SK-N-SH (cell line): ENCODE measurements around the gene XXYLT1. TPM values are rescaled to one million over a fixed set of nuclear protein-coding genes. Genes with fewer than 3 reads are reported as not detected.
"Not testable (repeated sequence)": the region's sequence is repeated elsewhere in the genome, so short reads cannot be mapped to it uniquely, and the experiment has no call there.

Experiments
- CTCF ChIA-PET: fragments of 300-600, 350-600 bp; formaldehyde crosslinking; extraction: SDS; loops from one replicate; lab custom pipeline; 2021; lab: Yijun Ruan, JAX
- POLR2A ChIA-PET: fragments of 350-600 bp; sonication (Branson Sonifier 250); formaldehyde crosslinking; extraction: SDS; loops from one replicate; lab custom pipeline; 2020; ENCODE audit warnings: antibody characterized with exemption, inconsistent platforms; lab: Yijun Ruan, JAX
- DNase-seq: peaks from one replicate; pipeline ENCODE4 v3.0.0; 2012
- H2AFZ ChIP-seq: fragments of 200-600 bp; sonication (generic); 2 replicates; pipeline ENCODE4 v1.8.1; 2016; ENCODE audit warnings: antibody characterized with exemption, mild to moderate bottlenecking, low read depth
- H3F3A ChIP-seq: fragments of 200-600 bp; sonication (generic); replicated peaks from 2 replicates; pipeline ENCODE3; 2016; ENCODE audit warnings: antibody characterized with exemption, mild to moderate bottlenecking; ENCODE audit not compliant: insufficient read depth
- H3K27ac ChIP-seq, 2 experiments: fragments of 200-500 bp in 1 of 2; fragments of 200-600 bp in 1 of 2; sonication (Bioruptor generic) in 1 of 2; sonication (generic), shearing (Covaris generic) in 1 of 2; 2 replicates each; pipeline versions ENCODE4 v1.5.1 to v1.6.1; 2014 to 2016; ENCODE audit warnings: low read depth in 2 of 2, inconsistent platforms in 1 of 2, low read length in 1 of 2, mild to moderate bottlenecking in 1 of 2, mixed read lengths in 1 of 2
- H3K27me3 ChIP-seq: fragments of 200-600 bp; sonication (generic), shearing (Covaris generic); 2 replicates; pipeline ENCODE4 v1.6.1; 2016; ENCODE audit warnings: mixed run types; ENCODE audit not compliant: insufficient read depth
- H3K36me3 ChIP-seq, 2 experiments: fragments of 200-500 bp in 1 of 2; fragments of 200-600 bp in 1 of 2; sonication (Bioruptor generic) in 1 of 2; sonication (generic) in 1 of 2; replicated peaks in 1 of 2; 2 replicates each; pipeline versions ENCODE3 to v1.5.1; 2014 to 2016; ENCODE audit warnings: low read length in 1 of 2, mild to moderate bottlenecking in 1 of 2; ENCODE audit not compliant: insufficient read depth in 2 of 2, control insufficient read depth in 1 of 2
- H3K4me1 ChIP-seq, 2 experiments: fragments of 200-500 bp in 1 of 2; fragments of 200-600 bp in 1 of 2; sonication (Bioruptor generic) in 1 of 2; sonication (generic), shearing (Covaris generic) in 1 of 2; 2 replicates each; pipeline versions ENCODE4 v1.5.1 to v1.6.1; 2014 to 2016; ENCODE audit warnings: low read depth in 1 of 2, low read length in 1 of 2, mixed run types in 1 of 2; ENCODE audit not compliant: insufficient read depth in 2 of 2, control insufficient read depth in 1 of 2
- H3K4me2 ChIP-seq: fragments of 200-600 bp; sonication (generic), shearing (Covaris generic); 2 replicates; pipeline ENCODE4 v1.6.1; 2017; ENCODE audit warnings: mixed run types
- H3K4me3 ChIP-seq, 2 experiments: fragments of 200-500 bp in 1 of 2; fragments of 200-600 bp in 1 of 2; sonication (Bioruptor generic) in 1 of 2; sonication (generic), shearing (Covaris generic) in 1 of 2; 2 replicates each; pipeline versions ENCODE4 v1.5.1 to v1.8.1; 2014 to 2016; ENCODE audit warnings: low read depth in 2 of 2, inconsistent platforms in 1 of 2, low read length in 1 of 2, mild to moderate bottlenecking in 1 of 2, mixed read lengths in 1 of 2, moderate library complexity in 1 of 2
- H3K79me2 ChIP-seq: fragments of 200-600 bp; sonication (generic); 2 replicates; pipeline ENCODE4 v1.8.1; 2017; ENCODE audit warnings: mild to moderate bottlenecking; ENCODE audit not compliant: insufficient read depth
- H3K9ac ChIP-seq: fragments of 200-600 bp; sonication (generic); 2 replicates; pipeline ENCODE4 v1.6.1; 2017; ENCODE audit warnings: mixed run types
- H3K9me2 ChIP-seq: fragments of 200-600 bp; sonication (generic); 2 replicates; pipeline ENCODE4 v1.6.1; 2017; ENCODE audit warnings: mixed run types
- H3K9me3 ChIP-seq: fragments of 200-600 bp; sonication (generic); 2 replicates; pipeline ENCODE4 v1.6.1; 2017; ENCODE audit warnings: mixed run types, mild to moderate bottlenecking, moderate library complexity
- H4K20me1 ChIP-seq: fragments of 200-600 bp; sonication (generic); 2 replicates; pipeline ENCODE4 v1.6.1; 2017; ENCODE audit warnings: mild to moderate bottlenecking, mixed run types; ENCODE audit not compliant: insufficient read depth
- ELF1 ChIP-seq: IDR thresholded peaks from 2 replicates; pipeline ENCODE4 v1.4.0; 2012
- EP300 ChIP-seq, 2 experiments: IDR thresholded peaks; 2 replicates each; pipeline versions ENCODE4 v1.4.0 to v1.6.1; 2012; ENCODE audit warnings: borderline replicate concordance in 1 of 2, low read depth in 1 of 2, low read length in 1 of 2
- EZH2phosphoT487 ChIP-seq: fragments of 200-600 bp; sonication (generic); IDR thresholded peaks from 2 replicates; pipeline ENCODE4 v1.6.1; 2017; ENCODE audit warnings: low read depth, mixed run types, mild to moderate bottlenecking, antibody characterized with exemption, moderate library complexity, borderline replicate concordance
- FOSL2 ChIP-seq: IDR thresholded peaks from 2 replicates; pipeline ENCODE4 v1.4.0; 2012; ENCODE audit warnings: low read depth, mild to moderate bottlenecking, moderate library complexity, borderline replicate concordance
- FOXJ3 ChIP-seq: sonication (generic); formaldehyde crosslinking; IDR thresholded peaks from 2 replicates; pipeline ENCODE4 v1.5.1; 2020; ENCODE audit warnings: mild to moderate bottlenecking, missing genetic modification reagents
- FOXM1 ChIP-seq: IDR thresholded peaks from 2 replicates; pipeline ENCODE4 v1.4.0; 2012; ENCODE audit warnings: low read depth, mild to moderate bottlenecking
- GABPA ChIP-seq: IDR thresholded peaks from 2 replicates; pipeline ENCODE4 v1.4.0; 2012; ENCODE audit warnings: low read depth, mild to moderate bottlenecking
- GATA2 ChIP-seq: sonication (generic); formaldehyde crosslinking; IDR thresholded peaks from 2 replicates; pipeline ENCODE4 v1.5.0; 2020; ENCODE audit warnings: mild to moderate bottlenecking, missing genetic modification reagents
- JUND ChIP-seq: IDR thresholded peaks from 2 replicates; pipeline ENCODE4 v1.4.0; 2012
- MEF2A ChIP-seq: IDR thresholded peaks from 2 replicates; pipeline ENCODE4 v1.4.0; 2012; ENCODE audit warnings: low read depth, borderline replicate concordance
- RAD21 ChIP-seq: IDR thresholded peaks from 2 replicates; pipeline ENCODE4 v1.6.1; 2012; ENCODE audit warnings: mild to moderate bottlenecking, low read length
- RCOR1 ChIP-seq: fragments of 150-350 bp; IDR thresholded peaks from 2 replicates; pipeline ENCODE4 v1.6.1; 2017; ENCODE audit warnings: antibody characterized with exemption, low read length
- RXRA ChIP-seq: IDR thresholded peaks from 2 replicates; pipeline ENCODE4 v1.4.0; 2012; ENCODE audit warnings: low read depth, mild to moderate bottlenecking, borderline replicate concordance
- SIN3A ChIP-seq: IDR thresholded peaks from 2 replicates; pipeline ENCODE4 v1.6.1; 2012; ENCODE audit warnings: low read depth, mild to moderate bottlenecking, low read length, moderate library complexity, borderline replicate concordance
- TAF1 ChIP-seq: IDR thresholded peaks from 2 replicates; pipeline ENCODE4 v1.6.1; 2012; ENCODE audit warnings: low read depth, mild to moderate bottlenecking, low read length, moderate library complexity, borderline replicate concordance
- TCF12 ChIP-seq: IDR thresholded peaks from 2 replicates; pipeline ENCODE4 v1.4.0; 2012
- TEAD4 ChIP-seq: IDR thresholded peaks from 2 replicates; pipeline ENCODE4 v1.4.0; 2012; ENCODE audit warnings: mild to moderate bottlenecking, borderline replicate concordance; ENCODE audit not compliant: insufficient read depth
- WGBS: methylation state at CpG from one replicate; pipeline ENCODE4 v1.1.6; 2017; ENCODE audit warnings: low lambda C conversion rate; 5-methylcytosine and 5-hydroxymethylcytosine counted together
- polyA plus RNA-seq, 3 experiments: library from polyadenylated mRNA; depleted of rRNA; stranded (reverse); fragments of >200 nt; gene quantifications; 2 replicates each; pipeline ENCODE4 v1.2.3, GENCODE V29; 2012
- TF ChIP-seq, protein P1 (sequence below): fragments of 150-350 bp; IDR thresholded peaks from 2 replicates; pipeline ENCODE4 v1.6.1; 2017; ENCODE audit warnings: antibody characterized with exemption, low read length, low read depth, borderline replicate concordance
- TF ChIP-seq, protein P2 (sequence below): IDR thresholded peaks from 2 replicates; pipeline ENCODE4 v1.4.0; 2012; ENCODE audit warnings: low read depth
- TF ChIP-seq, protein P3 (sequence below): fragments of 150-350 bp; IDR thresholded peaks from 2 replicates; pipeline ENCODE4 v1.6.1; 2016; ENCODE audit warnings: mild to moderate bottlenecking, low read depth, low read length

Gene XXYLT1
- polyA plus RNA-seq, 1 of the 3 experiments (the other 2 are of a cell fraction), result 22.6 TPM

DNA sequence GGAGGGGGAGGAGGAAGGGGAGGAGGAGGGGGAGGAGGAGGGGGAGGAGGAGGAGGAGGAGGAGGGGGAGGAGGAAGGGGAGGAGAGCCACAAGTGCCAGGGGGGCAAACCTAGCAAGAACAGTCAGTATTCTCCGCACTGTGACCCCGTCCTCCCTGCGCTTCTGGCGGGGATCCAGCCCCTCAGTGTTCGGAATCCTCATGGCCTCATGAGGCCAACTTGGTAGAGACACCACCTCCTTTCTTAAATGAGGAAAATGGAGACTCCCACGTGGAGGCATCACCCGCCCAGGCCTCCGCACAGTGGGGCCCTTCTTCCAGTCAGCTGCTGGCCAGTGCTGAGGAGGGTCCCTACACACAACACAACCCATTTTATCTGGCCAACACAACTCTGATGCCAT, 163.4 kb downstream of the XXYLT1 start:
- H4K20me1 ChIP-seq, result no peaks in the 10 kb centered on the region
- H3K79me2 ChIP-seq, result no peaks in the 10 kb centered on the region
- ChIA-PET CTCF (interaction anchor here (1.0 to 6.4 kb wide), 22 partner anchors 8 to 436 kb away, joined by 3 to 96 read pairs (median 8); partner anchors contain the start of genes FAM43A and LSG1), POLR2A (no interaction called here)
- peaks cover 11% of the 10 kb centered on the region in 2 experiments; a peak in 2 of 4 replicates for H3K4me1 ChIP-seq
- H3K4me2 ChIP-seq, result no peak overlapping the region
- peaks cover 14% of the 10 kb centered on the region for H3F3A ChIP-seq
- no peak overlapping the region for H2AFZ ChIP-seq
- H3K9ac ChIP-seq, result no peak overlapping the region
- no peak for DNase-seq
- 100% methylated on average over 1 of the region's 8 CpGs for WGBS
- H3K9me3 ChIP-seq, result no peaks in the 10 kb centered on the region
- TF ChIP-seq FOXJ3, result no peak
- TF ChIP-seq, protein P1, sequence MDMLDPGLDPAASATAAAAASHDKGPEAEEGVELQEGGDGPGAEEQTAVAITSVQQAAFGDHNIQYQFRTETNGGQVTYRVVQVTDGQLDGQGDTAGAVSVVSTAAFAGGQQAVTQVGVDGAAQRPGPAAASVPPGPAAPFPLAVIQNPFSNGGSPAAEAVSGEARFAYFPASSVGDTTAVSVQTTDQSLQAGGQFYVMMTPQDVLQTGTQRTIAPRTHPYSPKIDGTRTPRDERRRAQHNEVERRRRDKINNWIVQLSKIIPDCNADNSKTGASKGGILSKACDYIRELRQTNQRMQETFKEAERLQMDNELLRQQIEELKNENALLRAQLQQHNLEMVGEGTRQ, result no peak
- no peak for TF ChIP-seq RCOR1
- no peak for TF ChIP-seq RXRA
- no peak for TF ChIP-seq FOSL2
- no peak for TF ChIP-seq EP300 (IDR thresholded peaks at IDR 0.05; ENCODE audit: borderline replicate concordance in 1 of 2, low read depth in 1 of 2, low read length in 1 of 2)
- no peak for TF ChIP-seq RAD21
- TF ChIP-seq, protein P2, sequence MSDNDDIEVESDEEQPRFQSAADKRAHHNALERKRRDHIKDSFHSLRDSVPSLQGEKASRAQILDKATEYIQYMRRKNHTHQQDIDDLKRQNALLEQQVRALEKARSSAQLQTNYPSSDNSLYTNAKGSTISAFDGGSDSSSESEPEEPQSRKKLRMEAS, result no peak
- TF ChIP-seq, protein P3, sequence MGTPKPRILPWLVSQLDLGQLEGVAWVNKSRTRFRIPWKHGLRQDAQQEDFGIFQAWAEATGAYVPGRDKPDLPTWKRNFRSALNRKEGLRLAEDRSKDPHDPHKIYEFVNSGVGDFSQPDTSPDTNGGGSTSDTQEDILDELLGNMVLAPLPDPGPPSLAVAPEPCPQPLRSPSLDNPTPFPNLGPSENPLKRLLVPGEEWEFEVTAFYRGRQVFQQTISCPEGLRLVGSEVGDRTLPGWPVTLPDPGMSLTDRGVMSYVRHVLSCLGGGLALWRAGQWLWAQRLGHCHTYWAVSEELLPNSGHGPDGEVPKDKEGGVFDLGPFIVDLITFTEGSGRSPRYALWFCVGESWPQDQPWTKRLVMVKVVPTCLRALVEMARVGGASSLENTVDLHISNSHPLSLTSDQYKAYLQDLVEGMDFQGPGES, result no peak
- no peak for TF ChIP-seq EZH2phosphoT487
- no peak for TF ChIP-seq ELF1
- no peak for TF ChIP-seq FOXM1
- TF ChIP-seq GATA2 (CRISPR knock-in tag), result no peak
- TF ChIP-seq GABPA, result no peak
- no peak for TF ChIP-seq TCF12
- no peak for TF ChIP-seq TEAD4
- TF ChIP-seq TAF1, result no peak
- no peak for TF ChIP-seq MEF2A
- no peak for TF ChIP-seq SIN3A
- no peak for TF ChIP-seq JUND
- no peaks in the 10 kb centered on the region for H3K9me2 ChIP-seq
- peaks cover 0 to 3% of the 10 kb centered on the region in 2 experiments for H3K36me3 ChIP-seq
- H3K27ac ChIP-seq, result no peak overlapping the region
- H3K4me3 ChIP-seq, result no peak overlapping the region
- H3K27me3 ChIP-seq, result no peaks in the 10 kb centered on the region

DNA sequence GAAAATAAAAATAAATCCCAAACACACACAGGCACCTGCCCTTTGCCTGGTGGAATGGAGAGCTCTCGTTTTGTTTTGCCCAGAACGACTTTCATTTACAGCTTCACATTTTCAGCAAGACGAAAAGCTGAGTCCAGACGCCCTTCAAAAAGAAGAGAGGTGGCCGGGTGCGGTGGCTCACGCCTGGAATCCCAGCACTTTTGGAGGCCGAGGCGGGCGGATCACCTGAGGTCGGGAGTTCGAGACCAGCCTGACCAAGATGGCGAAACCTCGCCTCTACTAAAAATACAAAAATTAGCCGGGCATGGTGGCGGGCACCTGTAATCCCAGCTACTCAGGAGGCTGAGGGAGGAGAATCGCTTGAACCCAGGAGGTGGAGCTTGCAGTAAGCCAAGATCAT, 163.9 kb downstream of the XXYLT1 start:
- H3K79me2 ChIP-seq, H3K27me3 ChIP-seq, H2AFZ ChIP-seq, DNase-seq, H3K9me2 ChIP-seq, H3K36me3 ChIP-seq, H3K9me3 ChIP-seq, H3K9ac ChIP-seq, H3K4me2 ChIP-seq, H3K27ac ChIP-seq, H4K20me1 ChIP-seq, H3K4me3 ChIP-seq: not testable (repeated sequence)
- CTCF ChIA-PET, result interaction anchor here (0.5 to 6.4 kb wide), 68 partner anchors 8 to 828 kb away, joined by 3 to 96 read pairs (median 4); partner anchors contain the start of genes FAM43A, LSG1 and XXYLT1
- Histone ChIP-seq H3K4me1 (peaks cover 11 to 15% of the 10 kb centered on the region in 2 experiments; a peak in 2 of 4 replicates), H3F3A (peaks cover 19% of the 10 kb centered on the region)
- 89% methylated on average over 17 of the region's 17 CpGs for WGBS
- POLR2A ChIA-PET, result interaction anchor here (1.2 kb wide), 1 partner anchor 421 kb away, joined by 4 read pairs; no protein-coding TSS in a partner anchor
